Measurements from ENCODE around the gene PLXDC2.

DNA sequence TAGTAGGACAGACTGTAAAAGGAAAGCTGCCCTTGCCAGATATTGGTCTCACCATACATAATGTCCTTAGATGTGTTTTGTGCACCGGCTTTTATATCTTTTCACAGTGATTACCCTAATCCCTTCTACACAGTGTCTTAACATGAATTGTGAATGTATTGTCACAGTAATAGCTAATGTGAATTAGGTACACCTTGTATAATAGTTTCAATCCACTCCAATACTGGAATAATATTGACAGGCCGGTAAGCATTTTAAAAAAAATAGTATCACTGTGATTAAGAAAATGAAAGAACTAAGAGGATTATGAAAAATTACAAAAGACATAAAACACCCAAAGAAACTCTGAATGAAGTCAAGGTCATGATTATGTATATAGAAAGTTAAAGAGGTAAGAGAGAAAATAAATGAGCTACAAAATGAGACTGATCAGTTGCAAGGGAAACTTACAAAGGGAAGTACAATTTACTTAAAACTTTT, 420.9 kb downstream of the PLXDC2 start:
- TF ChIP-seq, protein P1, sequence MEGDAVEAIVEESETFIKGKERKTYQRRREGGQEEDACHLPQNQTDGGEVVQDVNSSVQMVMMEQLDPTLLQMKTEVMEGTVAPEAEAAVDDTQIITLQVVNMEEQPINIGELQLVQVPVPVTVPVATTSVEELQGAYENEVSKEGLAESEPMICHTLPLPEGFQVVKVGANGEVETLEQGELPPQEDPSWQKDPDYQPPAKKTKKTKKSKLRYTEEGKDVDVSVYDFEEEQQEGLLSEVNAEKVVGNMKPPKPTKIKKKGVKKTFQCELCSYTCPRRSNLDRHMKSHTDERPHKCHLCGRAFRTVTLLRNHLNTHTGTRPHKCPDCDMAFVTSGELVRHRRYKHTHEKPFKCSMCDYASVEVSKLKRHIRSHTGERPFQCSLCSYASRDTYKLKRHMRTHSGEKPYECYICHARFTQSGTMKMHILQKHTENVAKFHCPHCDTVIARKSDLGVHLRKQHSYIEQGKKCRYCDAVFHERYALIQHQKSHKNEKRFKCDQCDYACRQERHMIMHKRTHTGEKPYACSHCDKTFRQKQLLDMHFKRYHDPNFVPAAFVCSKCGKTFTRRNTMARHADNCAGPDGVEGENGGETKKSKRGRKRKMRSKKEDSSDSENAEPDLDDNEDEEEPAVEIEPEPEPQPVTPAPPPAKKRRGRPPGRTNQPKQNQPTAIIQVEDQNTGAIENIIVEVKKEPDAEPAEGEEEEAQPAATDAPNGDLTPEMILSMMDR (conservative IDR thresholded peaks at IDR 0.05; ENCODE audit: low read depth, low read length), result no peak
- TF ChIP-seq EZH2 (IDR thresholded peaks at IDR 0.05; ENCODE audit: low read length, unreplicated experiment), result no peak
